Fibroblast of skin of right quadriceps (primary cell): ENCODE results near the gene VIT.

Source experiments
- DNase-seq: peaks from one replicate; pipeline ENCODE4 v3.0.0-alpha.2; 2013

VIT gene

GRCh38 chr2:36771671-36772070, 75.2 kb downstream of the VIT start:
- DNase-seq, result no peak

DNA sequence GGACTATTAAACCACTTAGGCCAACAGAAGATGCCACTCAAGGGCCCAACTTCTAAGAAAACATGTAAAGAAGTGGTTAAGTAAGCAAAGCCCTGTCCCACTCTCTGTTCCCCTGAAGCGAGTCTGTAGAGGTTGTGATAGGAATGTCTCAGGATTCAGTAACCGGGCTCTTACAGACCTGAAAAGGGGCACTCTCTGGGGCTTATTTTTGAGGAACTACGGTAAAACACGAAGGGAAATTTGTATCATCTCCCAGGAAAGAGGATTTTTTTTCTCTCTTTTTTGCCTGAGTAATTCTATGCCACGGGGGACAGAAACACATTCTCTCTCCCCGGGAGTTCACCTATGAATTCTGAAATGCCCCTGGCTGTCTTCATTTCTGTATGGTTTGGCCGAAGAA, 77.4 kb downstream of the VIT start:
- no peak for DNase-seq

GRCh38 chr2:36775261-36775660, 78.8 kb downstream of the VIT start:
- DNase-seq, result no peak

DNA sequence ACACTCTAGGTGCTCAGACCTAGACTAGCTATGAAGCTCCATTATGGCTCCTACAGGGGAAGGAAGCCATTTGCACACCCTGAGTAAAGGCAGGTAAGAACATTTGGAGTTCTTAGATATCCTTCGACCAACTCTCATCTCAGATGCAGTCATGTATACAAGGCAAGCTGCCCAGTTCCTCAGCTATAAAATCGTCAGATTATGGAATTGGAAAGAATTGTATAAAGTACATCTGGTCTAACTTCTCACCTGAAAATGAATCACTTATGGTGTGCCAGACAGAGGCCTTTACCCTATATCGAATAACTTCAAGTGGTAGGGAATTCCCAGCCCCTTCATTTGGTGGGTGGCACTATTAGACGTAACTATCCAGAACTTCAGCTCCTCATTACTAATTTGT, 79.3 kb downstream of the VIT start:
- no peak for DNase-seq

- no peak for DNase-seq
These were observed 80.8 kb downstream of the VIT start for GRCh38 chr2:36777272-36777671.

- DNase-seq, result no peak
These were observed 81.3 kb downstream of the VIT start for GRCh38 chr2:36777788-36778187.

DNA sequence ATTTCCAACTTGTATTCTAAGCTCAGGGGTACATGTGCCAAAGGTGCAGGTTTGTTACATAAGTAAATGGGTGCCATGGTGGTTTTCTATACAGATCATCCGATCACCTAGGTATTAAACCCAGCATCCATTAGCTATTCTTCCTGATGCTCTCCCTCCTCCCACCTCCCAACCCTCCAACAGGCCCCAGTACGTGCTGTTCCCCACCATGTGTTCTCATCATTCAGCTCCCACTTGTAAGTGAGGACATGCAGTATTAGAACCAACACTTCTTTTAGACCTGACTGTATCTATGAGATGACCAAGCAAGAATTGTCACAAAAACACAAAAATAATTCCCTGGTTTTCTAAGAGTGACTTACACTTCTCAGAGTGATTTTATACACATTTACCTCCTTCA, 83.0 kb downstream of the VIT start:
- DNase-seq, result no peak

DNA sequence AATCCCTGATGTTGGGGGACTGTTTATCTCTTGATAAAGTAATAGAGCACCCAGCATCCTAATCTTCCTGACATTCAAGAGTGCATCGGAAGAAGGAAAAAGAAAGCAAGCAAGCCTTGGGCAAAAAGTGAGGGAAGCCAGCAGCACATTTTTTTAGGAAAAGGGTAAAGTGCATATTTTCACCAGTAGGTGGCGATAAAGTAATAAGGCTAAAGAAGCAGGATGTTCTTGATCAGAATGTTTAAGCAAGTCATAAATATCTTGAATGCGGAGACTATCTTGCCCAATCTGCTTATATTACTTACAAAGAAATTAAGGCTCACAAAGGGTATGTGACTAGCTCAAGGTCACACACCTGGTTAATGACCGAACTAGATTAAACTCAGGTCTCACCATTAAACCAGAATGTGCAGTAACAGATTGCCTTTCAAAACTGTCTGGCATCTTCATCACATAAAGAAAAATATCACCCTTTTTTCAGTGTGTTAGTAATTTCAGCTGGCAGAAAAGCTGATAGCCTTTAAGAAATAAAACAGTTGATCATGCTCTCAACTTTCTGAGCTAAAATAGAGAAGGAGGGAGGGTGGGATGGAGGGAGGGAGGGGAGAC, 83.8 kb downstream of the VIT start:
- DNase-seq, result peak; percentile 58

DNA sequence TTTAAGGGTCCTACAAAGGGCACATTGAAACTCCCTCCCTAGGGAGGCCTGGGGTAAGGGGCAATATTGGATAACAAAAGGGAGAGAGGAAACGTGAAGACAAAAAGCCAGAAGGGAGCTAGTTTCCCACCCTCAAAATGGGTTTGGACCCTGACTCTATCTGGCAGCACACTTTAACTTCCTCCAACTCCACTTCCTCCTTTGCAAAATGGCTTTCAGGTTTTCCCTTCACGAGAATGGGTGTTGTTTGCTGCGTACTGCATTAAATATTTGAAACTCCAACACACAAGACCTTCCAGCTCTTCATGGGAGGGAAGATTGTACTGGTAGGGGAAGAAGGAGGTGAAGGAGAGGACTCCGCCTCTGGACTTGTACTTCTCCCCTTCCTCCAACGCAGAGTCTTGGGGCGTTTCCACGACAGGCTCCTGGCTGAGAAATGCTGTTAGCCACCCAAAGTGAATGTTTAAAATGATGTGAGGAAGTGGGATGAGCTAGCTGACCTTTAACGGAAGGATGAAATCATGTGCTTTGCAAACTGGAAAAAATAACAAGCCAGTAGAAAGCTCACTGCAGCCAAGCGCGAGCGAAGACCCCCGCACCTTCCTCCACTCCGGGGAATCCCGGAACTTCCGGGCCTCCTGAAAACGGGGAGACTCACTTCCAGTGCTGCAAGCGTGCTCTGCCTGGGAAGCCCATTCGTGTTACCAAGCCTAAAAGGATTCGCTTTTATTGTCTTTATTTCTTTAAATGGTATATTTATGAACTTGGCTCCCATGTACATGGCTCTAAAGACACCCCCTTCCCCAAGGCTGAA, 85.6 kb downstream of the VIT start:
- no peak for DNase-seq

DNA sequence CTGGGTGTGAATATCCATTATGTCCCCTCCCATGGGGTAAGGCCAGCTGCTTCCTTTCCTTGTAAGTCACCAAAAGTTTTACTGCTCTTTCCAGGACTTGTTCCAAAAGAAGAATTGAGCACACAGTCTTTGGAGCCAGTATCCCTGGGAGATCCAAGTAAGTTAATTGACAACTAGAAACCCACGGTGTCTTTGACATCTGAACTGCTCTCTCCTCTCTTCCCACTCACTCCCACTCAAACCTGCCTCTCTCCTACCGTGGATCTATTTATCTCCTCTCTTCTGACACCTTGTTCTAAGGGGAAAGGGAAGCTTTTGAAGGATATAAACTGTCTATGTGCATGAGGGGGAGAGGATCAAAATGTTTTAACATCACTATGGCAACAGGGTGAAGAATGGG, 86.7 kb downstream of the VIT start:
- no peak for DNase-seq

- peak; percentile 61 for DNase-seq
These were observed 88.8 kb downstream of the VIT start for GRCh38 chr2:36785179-36785795.

DNA sequence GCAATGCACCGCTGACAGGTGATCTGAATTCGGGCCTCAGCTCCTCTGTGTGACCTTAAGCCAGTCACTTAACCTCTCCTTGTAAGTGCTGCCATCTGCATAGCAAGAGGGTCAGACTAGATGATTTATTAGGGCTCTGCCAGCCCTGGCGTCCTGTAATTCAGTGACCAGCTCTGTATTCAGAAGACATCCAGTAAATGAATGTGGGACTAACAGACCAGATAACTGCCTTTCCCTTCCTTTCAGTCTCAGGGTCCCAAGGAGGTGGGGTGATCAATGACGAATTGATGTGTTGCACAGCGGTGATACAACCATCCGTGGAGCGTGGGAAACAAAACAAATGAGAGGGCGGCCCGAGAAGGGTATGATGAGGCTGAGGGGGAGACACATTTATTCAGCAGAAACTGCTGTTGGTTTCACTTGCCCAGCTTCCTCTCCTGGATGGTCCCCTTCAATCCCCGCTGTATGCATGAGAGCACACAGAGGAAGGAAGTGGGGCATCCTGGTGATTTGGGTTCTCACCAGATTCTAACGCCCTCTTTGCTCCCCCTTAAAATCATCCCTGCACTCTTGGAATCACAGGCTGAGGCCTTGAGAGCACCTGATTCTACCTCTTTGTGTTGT, 92.8 kb downstream of the VIT start:
- no peak for DNase-seq

DNA sequence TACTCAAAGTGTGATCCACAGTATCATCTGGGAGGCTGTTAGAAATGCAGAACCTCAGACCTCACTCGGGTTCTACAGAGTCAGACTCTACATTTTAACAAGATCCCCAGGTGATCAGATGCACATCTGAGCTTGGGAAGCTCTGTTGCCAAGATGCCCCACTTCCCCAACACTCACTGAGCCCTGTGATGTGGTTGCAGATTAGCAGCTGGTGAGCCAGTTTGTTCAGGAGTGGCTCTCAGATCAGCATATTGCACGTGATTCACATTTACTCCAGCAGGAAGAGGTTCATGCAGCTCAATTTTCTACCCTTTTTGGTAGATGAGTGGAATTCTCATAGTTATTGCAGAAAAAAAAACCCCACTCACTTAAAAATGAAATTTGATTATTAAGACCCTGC, 96.4 kb downstream of the VIT start:
- no peak for DNase-seq

- DNase-seq, result peak; percentile 18
These were observed 101.0 kb downstream of the VIT start for GRCh38 chr2:36797324-36798070.

DNA sequence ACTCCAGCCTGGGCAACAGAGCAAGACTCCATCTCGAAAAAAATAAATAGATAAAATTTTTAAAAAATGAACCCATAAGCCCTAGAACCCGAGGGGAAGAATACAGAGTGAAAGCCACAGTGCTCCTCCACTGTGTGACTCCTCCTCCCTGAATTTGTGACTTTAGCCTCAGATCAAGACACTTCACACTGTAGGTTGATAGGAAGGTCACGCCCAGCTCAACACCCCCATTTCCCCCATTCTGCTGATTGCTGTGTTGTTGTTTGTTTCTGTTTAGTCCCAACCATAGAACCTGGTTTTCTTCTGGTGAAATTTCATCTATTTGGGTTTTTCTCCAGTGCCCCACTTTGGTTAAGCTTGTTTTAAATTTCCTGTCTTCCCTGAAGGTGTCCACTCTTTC, 102.2 kb downstream of the VIT start:
- DNase-seq, result no peak

DNA sequence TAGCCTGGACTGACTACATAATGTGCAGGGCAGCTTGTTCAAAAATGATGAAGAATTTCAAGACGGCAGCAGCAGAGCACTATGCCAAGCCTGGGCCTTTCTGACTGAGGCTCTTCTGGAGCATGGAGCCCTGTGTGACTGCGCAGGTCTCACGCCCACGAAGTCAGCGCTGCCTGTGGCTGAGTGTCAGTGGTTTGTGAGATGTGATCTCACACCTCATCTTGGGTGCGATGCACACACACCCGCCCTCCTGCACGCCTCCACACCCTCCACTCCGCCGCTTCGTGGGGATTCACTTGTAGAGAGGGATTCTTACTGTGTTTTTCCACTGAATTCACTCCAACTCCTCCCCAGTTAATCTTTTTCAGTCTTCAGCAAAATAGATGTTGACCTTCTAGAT, 103.9 kb downstream of the VIT start:
- DNase-seq, result no peak

- no peak for DNase-seq
These were observed 104.6 kb downstream of the VIT start for GRCh38 chr2:36801088-36801487.

DNA sequence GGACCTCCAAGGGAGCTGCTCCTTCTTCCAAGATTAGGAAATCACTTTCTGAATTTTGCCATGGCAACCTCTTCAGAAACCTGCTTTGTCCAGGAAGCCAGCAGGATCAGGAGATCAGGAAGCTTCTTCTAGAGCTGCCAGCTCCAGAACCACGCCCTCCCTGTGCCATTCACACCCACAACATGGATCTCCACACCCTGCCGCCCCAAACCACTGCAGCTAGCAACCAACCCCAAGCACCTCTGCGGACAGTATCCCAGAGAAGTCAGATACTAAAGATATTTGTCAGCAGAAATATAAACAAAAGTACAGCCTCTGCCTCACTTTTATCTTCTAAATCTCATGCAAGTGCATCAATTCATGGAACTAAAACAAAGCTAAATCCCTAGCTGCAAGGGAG, 106.4 kb downstream of the VIT start:
- DNase-seq, result no peak

- DNase-seq, result no peak
These were observed 109.2 kb downstream of the VIT start for GRCh38 chr2:36805635-36806224.

- no peak for DNase-seq
These were observed 110.8 kb downstream of the VIT start for GRCh38 chr2:36807223-36807886.

- DNase-seq, result no peak
These were observed 112.0 kb downstream of the VIT start for GRCh38 chr2:36808386-36809068.

DNA sequence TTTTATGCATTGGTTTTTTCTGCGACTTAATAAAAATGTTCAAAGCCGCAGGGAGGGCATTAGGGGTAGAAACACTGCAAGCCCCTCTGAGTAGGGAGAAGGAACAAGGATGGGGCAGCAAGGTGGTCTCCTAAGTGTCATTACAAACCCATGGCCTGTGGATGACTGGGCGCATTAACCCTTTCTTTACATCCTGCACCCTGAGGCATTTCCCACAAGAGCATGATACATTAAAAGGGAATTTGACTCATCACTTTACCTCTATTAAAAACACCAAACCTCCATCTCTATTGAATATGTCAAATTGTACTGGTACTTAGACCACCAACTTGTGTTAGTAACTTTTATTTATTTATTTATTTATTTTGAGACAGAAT, 112.5 kb downstream of the VIT start:
- DNase-seq, result no peak
